NCI-H2029 (cell line): ENCODE measurements around the gene UTP25.
"Not testable (repeated sequence)": the region's sequence is repeated elsewhere in the genome, so short reads cannot be mapped to it uniquely, and the experiment has no call there.

Source experiments
- DNase-seq: peaks from one replicate; lab custom pipeline; 2025; lab: John Stamatoyannopoulos, UW

Gene UTP25

DNA sequence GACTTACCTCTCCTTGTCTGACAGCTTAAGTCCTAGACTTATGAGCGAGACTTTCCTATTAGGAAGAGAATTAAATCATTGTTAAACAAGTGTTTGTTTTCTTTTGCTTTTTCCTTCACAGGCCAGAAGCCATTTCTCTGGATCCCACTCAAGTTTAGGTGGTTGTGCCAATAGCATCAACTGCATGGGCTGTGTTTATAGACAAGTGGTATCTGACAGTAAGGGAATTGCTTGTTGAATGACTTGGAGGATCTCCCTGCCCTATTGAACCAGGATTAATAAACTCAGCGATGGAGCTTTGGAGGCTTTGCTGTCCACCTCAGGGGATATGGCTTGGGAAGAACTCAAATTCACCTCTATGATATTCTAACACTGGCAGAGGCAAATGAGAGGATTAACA, 43.7 kb downstream of the UTP25 start:
- no peak for DNase-seq

DNA sequence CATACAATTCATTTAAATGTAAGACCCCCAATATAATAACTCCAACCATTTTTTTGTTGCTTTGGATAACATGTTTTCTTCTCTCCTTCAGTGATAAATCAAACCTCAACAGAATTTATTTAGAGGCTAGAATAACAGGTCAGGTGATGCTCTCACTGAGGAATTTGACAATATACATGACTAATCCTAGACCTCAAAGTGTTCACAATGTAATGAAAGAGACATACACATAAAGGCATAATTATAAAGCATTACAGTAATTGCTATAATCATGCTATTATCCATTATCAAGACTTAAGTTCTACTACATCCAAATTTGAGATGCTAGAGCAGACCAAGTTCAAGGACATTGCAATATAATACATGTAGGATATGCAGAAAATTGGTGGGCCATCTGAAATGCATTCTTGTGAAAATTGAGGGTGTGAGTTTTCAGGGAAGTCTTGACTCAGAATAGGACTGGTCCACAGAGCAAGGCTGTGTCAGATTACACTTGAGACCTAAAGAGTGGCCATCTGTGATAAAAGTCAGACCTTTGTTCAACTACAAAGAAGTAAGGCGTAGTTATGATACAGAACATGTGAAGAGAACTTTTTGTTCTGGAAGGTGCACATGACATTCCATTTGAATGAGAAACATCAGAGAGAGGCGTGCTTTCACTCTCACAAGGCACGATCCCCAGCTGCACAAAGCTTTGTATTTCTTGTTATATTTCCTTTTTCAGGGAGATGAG, 45.5 kb downstream of the UTP25 start:
- no peak for DNase-seq

DNA sequence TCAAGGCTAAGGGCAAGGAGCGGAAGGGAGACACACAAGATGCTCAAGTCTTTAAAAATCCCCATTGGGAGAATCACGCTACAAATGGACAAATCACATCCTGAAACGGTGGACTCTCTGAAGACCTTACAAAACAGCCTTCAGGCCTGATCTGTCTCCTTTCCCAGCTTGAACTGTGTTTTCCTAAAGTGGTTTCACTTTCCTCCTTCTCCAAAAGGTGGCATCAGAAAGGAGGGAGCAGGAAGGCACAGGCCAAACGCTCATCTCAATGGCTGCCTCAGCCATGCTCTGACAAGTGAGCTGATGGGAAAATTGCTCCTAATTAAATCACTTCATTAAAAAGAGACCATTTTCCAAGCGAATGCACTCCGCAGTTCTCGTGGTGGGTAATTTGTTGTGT, 47.7 kb downstream of the UTP25 start:
- peak; percentile 63 for DNase-seq

GRCh38 chr1:209876078-209876800, 48.5 kb downstream of the UTP25 start:
- DNase-seq = peak; percentile 5

DNA sequence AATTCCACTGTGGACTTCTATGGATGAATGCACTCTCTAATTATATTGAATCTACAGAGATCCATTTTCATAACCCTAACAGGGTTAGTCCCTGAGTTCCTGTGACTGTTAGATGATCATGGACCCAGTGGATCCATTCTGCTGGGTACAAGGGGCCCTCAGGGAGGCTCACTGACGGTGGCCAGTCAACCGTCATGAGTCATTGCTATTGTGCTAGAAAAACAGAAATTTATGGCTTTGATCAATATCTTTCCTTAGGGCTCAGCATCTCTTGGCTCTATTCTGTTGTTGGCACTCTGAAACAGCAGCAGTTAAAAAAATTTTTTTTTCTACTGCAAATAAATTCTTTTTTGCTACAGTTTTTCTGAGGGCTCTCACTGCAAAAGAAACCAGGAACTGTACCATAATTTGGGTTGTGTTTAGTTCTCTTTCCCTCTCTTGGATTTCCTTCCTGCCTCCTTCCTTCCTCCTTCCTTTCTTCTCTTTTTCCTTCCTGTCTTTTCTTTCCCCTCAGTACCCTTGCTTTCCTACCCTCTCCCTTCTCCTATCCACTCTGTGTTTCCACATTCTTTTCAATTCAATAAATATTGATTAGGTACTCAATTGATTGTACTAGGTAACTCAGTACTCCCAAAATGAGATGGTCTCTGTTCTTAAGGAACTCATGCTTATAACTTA, 49.5 kb downstream of the UTP25 start:
- no peak for DNase-seq

- DNase-seq = no peak
Observed at GRCh38 chr1:209878964-209879363, 51.2 kb downstream of the UTP25 start.

DNA sequence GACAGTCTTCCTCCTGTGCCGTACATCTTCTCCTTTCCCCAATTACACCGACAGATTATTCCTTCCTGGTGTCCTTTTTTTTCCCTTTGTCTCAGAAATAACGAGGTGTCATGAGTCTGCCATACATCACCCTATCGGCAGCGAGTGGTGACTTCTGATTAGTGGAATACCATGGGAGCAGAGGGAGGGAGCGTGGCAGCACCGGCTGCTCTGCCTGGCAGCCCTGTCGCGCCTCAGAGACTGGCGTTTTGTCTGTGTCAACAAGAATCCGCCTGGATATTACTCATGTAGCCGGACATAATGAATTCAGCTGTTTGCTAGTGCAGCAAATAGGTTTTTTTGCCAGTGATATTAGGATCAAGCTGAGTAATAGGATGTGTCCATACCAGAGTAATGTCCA, 51.8 kb downstream of the UTP25 start:
- DNase-seq = peak; percentile 24

DNA sequence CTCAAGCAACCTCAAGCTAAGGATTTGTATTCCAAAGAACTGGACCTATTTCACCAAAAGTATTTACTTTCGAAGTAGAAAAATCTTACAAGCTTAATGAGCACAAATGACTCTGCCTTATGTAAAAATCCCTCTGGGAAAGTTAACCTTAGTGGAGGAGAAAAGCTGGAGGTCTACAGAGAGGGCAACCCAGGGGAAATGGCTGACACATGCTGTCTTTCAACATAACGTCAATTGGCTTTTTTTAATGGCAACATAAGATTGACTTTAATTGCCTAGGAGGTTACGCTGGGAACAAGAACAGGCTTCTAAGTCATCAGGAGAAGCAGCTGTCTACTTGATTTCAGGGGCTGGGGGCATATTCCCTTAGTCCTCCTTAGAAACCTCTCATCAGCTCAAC, 52.3 kb downstream of the UTP25 start:
- DNase-seq = no peak

DNA sequence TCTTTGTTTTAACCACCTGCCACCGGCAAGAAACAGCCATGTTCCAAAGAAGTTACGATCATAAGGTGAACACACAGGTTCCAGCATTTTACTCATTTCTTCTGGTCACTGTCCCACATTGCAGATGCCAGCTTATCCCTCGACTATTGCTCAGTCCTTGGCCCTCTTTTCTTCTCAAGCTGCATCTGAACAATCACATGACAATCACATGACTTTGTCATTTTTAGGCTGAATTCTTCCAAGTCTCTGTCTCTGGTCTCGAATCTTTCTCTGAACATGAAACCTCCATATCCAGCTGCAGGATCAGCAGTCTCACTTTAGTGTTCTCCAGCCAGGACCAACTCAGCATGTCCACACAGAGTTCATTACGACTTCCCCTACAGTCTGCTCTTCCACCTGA, 53.8 kb downstream of the UTP25 start:
- no peak for DNase-seq

DNA sequence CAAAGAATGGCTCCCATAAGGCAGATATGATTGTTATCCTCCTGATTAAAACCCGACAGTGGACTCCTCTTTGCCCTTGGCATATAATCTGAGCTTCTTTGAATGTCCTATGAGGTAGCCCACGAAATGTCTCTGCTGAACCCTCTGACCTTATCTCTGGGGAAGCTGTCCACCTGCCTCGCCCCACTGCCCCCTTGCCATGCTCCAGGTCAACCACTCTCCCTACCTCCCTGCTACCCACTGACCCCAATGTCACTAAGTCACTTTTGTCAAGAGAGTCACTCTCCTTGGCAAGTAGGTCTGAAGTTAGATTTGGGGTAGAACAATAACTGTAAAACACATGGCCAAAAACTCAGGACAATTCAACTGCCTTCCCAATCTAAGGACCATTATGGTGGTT, 54.5 kb downstream of the UTP25 start:
- DNase-seq = no peak

DNA sequence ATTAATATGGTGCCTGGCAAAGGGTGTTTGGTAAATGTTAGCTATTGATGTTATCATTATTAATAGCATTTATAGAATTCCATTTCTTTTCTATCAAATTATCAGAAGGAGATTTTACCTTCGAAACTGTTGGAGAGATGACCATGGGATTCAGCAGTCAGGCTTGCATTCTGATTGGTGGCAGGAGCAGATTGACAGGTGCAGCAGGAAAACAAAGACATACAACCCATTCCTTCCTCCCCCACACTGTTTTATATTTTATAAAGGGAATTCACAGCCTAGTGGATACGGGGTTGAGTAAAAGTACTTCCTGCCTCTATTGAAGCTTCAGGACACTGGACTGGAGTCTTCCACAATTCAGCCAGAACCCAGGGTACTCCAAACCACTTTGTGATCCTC, 55.2 kb downstream of the UTP25 start:
- no peak for DNase-seq

- DNase-seq = no peak
Observed at GRCh38 chr1:209883341-209883971, 55.7 kb downstream of the UTP25 start.

- DNase-seq = no peak
Observed at GRCh38 chr1:209884249-209884648, 56.5 kb downstream of the UTP25 start.

DNA sequence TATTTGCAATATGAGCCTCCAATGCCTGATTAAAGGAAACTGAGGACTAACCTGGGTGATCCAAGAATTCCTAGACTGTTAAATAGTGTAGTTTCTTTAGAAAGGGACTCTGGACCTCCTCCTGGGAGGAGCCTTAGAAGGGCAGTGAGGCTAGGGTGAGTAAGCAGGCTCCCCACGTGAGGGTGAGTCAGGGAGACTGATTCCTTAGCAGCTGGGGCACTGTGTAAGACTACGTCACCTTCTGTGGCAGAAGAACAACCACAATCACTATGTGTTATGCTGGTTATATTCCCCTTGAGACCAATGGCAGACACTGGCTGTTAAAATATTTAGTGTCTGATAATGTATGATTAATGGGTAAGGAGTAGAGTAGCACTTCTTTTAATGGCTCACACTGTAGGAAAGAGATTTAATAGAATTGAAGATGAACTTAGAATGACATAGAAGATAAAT, 56.9 kb downstream of the UTP25 start:
- DNase-seq = no peak

DNA sequence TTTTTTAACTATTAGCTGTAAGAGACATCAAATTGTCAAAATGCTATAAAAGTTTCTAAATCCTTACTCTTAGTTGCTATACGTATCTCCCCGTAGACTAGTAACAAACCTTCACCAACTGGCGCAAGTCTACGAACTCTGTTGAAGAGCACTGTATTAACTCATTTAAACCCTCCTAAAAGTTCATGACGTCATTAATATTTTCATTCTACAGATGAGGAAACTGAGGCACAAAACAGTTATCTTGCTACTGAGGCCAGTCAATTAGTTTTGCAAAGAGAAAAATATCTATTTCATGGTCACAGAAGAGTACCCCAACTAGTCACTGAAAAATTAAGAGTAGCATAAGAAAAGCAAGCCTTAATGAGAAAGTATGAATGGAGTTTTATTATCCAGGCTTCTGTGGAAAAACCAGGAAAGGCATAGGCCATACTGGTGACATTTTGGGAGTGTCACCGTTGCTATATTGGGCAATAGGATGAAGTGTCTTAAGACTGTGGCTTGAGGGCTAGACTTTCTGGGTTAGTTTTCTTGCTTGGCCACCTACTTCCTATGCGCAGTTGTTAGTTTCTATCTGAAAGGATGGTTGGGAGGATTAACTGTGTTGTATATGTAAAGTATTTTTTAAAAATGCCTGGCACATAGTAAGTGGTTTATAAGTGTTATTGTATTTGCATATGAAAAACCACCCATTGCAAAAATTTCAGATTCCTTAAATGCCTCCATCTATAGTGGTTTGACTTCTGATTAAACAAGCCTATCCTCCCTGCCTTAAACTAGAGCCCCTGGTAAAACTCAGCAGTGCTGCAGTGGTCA, 57.8 kb downstream of the UTP25 start:
- no peak for DNase-seq

- no peak for DNase-seq
Observed at GRCh38 chr1:209886219-209886536, 58.4 kb downstream of the UTP25 start.

DNA sequence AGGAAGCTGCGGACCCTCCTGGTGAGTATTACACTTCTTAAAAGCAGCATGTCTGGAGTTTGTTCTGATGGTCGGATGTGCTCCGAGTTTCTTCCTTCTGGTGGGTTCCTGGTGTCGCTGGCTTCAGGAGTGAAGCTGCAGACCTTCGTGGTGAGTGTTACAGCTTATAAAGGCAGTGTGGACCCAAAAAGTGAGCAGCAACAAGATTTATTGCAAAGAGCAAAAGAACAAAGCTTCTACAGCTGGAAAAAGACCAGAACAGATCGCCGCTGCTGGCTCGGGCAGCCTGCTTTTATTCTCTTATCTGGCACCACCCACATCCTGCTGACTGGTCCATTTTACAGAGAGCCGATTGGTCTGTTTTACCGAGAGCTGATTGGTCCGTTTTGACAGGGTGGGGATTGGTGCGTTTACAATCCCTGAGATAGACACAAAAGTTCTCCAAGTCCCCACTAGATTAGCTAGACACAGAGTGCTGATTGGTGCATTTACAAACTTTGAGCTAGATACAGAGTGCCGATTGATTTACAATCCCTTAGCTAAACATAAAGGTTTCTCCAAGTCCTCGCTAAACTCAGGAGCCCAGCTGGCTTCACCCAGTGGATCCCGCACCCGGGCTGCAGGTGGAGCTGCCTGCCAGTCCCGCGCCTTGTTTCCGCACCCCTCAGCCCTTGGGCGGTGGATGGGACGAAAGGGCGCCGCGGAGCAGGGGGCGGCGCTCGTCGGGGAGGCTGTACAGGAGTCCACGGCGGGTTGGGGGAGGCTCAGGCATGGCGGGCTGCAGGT, 60.7 kb downstream of the UTP25 start:
- not testable (repeated sequence) for DNase-seq

GRCh38 chr1:209889077-209889418, 61.3 kb downstream of the UTP25 start:
- no peak for DNase-seq

DNA sequence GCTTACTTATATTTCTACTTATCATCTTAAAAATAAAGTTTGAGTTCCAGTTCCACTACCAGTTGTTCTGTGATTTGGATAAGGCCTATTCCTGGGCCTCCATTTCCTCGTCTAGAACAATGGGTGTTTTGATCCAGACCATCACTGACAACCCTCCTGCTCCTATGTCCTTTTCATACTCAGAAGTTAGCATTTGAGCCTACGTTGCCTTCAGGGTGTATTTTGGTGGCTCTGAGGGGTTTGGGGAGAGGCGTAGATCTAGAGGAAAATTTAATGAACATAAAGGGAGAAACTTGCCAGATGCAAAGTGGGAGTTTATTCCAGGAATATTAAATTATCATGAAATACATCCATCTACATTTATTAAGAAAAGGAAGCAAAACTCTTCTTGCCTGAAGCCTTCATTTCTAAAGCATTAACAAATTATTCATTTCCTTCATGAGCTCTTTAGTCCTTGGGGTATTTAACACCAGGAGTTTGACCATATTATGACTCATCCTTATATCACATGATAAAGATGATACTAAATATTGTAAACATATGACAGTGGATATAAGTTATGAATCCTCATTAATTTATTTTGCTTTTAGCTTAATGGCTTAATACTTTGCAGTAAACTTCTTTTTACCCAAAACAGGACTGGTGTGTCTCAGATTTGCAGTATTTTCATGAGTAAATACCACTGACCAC, 63.0 kb downstream of the UTP25 start:
- no peak for DNase-seq

GRCh38 chr1:209893751-209894150, 66.0 kb downstream of the UTP25 start:
- DNase-seq = no peak

- DNase-seq = no peak
Observed at GRCh38 chr1:209895709-209896108, 67.9 kb downstream of the UTP25 start.
